Measurements from ENCODE around the gene SPAG16. TPM values are rescaled to one million over a fixed set of nuclear protein-coding genes. Genes with fewer than 3 reads are reported as not detected.

SPAG16 gene
- total RNA-seq, 1 experiment from 2014 or later, result 17.3 TPM

DNA sequence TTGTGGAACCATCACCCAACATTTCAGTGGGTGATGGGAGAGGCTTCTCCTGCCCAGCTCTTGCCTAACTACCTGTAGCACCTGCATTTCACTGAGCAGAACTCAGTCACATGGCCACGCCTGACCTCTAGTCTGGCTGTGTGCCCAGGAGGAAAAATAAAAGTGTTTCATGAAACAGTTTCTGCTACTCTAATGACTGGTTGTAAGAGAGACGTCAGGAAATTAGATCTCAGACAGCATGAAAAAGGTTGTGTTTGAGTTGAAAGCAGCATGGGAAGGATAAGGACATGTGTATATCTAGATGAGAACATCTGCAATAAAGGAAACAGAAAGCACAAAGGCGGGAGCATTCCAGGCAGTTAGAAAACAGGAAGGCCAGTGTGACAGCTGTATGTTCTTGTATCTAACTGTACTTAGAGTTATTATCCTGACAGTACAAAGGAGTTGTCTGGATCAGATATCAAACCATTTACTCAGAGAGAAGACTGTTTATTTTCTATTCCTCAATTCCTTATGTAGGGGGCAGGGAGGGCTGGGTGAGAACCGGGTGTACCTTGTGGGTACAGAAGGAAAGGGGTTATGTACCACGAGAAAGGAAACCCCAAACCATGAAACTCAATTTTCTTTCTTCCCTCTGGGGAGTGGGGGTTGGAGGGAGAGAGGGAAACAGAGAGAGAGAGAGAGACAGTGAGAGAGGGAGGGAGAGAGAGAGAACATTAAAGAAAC, 819.2 kb downstream of the SPAG16 start:
- Histone ChIP-seq H2BK15ac (ENCODE audit: low read depth, low read length) (no peak overlapping the region), H3K79me1 (ENCODE audit: insufficient read depth, low read depth, low read length, poor library complexity, severe bottlenecking) (no peaks in the 10 kb centered on the region), H2BK20ac (ENCODE audit: low read depth, low read length, poor library complexity, severe bottlenecking) (no peak overlapping the region), H2AK5ac (ENCODE audit: insufficient read length, low read length) (no peak overlapping the region), H4K20me1 (ENCODE audit: control insufficient read depth, insufficient read depth, insufficient read length) (no peaks in the 10 kb centered on the region), H3K9me3 (ENCODE audit: control insufficient read depth, low read depth, low read length) (no peaks in the 10 kb centered on the region), H4K5ac (ENCODE audit: insufficient read length, low read depth, low read length) (no peak overlapping the region), H3K4me1 (ENCODE audit: insufficient read depth, low read length) (no peaks in the 10 kb centered on the region; the same call in 1 of the 2 replicates), H3K27me3 (ENCODE audit: insufficient read depth, low read length) (no peaks in the 10 kb centered on the region; the same call in 1 of the 2 replicates), H3T11ph (ENCODE audit: low read length) (no peak overlapping the region), H2BK5ac (ENCODE audit: insufficient read length, low read length) (no peak overlapping the region), H3K14ac (ENCODE audit: insufficient read depth, low read length) (no peak overlapping the region), H3K9ac (ENCODE audit: extremely low read depth, insufficient read length, low read length) (no peak overlapping the region), H3K79me2 (ENCODE audit: insufficient read depth, low read length) (no peaks in the 10 kb centered on the region), H3K18ac (ENCODE audit: insufficient read length, low read depth, low read length) (no peak overlapping the region), H2BK12ac (ENCODE audit: insufficient read length, low read depth, low read length) (no peak overlapping the region), H3K23ac (ENCODE audit: insufficient read length, low read depth, low read length) (no peak overlapping the region), H3K23me2 (ENCODE audit: insufficient read length, low read depth, low read length, poor library complexity, severe bottlenecking) (no peaks in the 10 kb centered on the region), H3K4ac (ENCODE audit: low read depth, low read length) (no peak overlapping the region), H4K8ac (replicated peaks; ENCODE audit: insufficient read length, low read depth, low read length) (no peak overlapping the region), H3K4me2 (ENCODE audit: insufficient read depth, insufficient read length, low read length) (no peak overlapping the region), H3K27ac (ENCODE audit: insufficient read length, low read depth, low read length) (no peak overlapping the region), H3K56ac (ENCODE audit: insufficient read length, low read depth, low read length) (no peak overlapping the region), H2BK120ac (ENCODE audit: low read depth, low read length, poor library complexity, severe bottlenecking) (no peak overlapping the region), H4K91ac (ENCODE audit: insufficient read length, low read depth, low read length) (no peak overlapping the region), H2AFZ (ENCODE audit: low read length) (no peak overlapping the region)
- DNase-seq, result no peak
- H3K9me3 Mint-ChIP-seq, result no peaks in the 10 kb centered on the region
- no CpG with 5 or more reads among the region's 5 CpGs for WGBS (ENCODE audit: extremely low coverage, insufficient read length, low lambda C conversion rate)
- H3K4me1 Mint-ChIP-seq, result peaks cover 20 to 25% of the 10 kb centered on the region in 2 experiments
- H3K4me3 Mint-ChIP-seq, result no peak overlapping the region; a peak in 1 of 5 replicates
- no peak overlapping the region for H3K27ac Mint-ChIP-seq
- TF ChIP-seq, protein P1, sequence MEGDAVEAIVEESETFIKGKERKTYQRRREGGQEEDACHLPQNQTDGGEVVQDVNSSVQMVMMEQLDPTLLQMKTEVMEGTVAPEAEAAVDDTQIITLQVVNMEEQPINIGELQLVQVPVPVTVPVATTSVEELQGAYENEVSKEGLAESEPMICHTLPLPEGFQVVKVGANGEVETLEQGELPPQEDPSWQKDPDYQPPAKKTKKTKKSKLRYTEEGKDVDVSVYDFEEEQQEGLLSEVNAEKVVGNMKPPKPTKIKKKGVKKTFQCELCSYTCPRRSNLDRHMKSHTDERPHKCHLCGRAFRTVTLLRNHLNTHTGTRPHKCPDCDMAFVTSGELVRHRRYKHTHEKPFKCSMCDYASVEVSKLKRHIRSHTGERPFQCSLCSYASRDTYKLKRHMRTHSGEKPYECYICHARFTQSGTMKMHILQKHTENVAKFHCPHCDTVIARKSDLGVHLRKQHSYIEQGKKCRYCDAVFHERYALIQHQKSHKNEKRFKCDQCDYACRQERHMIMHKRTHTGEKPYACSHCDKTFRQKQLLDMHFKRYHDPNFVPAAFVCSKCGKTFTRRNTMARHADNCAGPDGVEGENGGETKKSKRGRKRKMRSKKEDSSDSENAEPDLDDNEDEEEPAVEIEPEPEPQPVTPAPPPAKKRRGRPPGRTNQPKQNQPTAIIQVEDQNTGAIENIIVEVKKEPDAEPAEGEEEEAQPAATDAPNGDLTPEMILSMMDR (conservative IDR thresholded peaks at IDR 0.05), result no peak
- H3K27me3 Mint-ChIP-seq (ENCODE audit: low read depth), result peaks cover 2% of the 10 kb centered on the region; the same call in 1 of the 2 replicates
- no peaks in the 10 kb centered on the region for H3K36me3 Mint-ChIP-seq (ENCODE audit: insufficient read depth in 1 of 3, low read depth in 3 of 3)

Data from H9 (cell line).